AML-193 (cell line): ENCODE data around the gene BCAS3.
"Not testable (repeated sequence)": the region's sequence is repeated elsewhere in the genome, so short reads cannot be mapped to it uniquely, and the experiment has no call there.

Experiments
- DNase-seq, 2 experiments: peaks; one replicate each; lab custom pipeline; 2025; lab: John Stamatoyannopoulos, UW

BCAS3 gene

GRCh38 chr17:61340431-61341209 is 663.0 kb downstream of the BCAS3 start:
- no peak for DNase-seq

DNA sequence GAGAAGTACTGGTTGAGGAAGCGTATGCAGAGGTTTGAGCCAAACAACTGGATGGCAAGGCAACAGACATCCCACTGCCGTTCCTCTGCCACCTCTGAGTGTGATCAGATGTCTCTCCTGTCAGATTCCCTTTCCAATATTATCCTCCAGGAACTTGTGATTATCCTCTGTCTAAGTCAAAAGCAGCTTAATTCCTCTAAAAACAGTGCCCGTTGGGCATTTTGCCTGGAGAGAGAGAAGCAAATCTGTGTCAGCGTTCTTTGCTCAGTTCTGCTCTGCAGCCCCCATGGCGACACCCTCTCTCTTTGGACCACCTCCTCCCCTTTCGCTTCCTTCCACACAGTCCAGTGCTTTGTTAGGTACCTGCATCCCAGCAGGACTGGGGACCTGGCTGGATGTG is 665.9 kb downstream of the BCAS3 start:
- DNase-seq: no peak

- DNase-seq: no peak
Measured at GRCh38 chr17:61345061-61345460, 667.4 kb downstream of the BCAS3 start.

GRCh38 chr17:61345825-61346666 is 668.4 kb downstream of the BCAS3 start:
- DNase-seq: no peak

DNA sequence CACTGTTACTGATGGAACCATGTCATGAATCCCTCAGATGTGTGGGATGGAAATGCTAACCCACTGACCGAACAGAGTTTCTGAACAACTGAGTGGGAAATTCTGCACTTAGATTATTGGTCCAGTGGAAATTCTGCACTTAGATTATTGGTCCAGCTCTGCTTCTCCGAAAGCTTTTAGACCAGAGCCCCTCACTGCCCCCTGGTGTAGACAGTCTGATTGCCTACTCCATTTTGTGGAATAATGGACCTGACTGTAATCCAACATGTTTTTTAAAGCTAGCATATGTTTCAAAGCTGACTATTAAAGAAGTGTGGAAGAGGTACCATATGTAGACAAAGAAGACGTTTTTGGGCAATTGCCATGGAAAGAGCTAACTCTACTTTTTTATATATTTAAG is 671.7 kb downstream of the BCAS3 start:
- no peak for DNase-seq

- no peak for DNase-seq
Measured at GRCh38 chr17:61351745-61352407, 674.2 kb downstream of the BCAS3 start.

- DNase-seq: no peak
Measured at GRCh38 chr17:61352408-61352770, 674.7 kb downstream of the BCAS3 start.

DNA sequence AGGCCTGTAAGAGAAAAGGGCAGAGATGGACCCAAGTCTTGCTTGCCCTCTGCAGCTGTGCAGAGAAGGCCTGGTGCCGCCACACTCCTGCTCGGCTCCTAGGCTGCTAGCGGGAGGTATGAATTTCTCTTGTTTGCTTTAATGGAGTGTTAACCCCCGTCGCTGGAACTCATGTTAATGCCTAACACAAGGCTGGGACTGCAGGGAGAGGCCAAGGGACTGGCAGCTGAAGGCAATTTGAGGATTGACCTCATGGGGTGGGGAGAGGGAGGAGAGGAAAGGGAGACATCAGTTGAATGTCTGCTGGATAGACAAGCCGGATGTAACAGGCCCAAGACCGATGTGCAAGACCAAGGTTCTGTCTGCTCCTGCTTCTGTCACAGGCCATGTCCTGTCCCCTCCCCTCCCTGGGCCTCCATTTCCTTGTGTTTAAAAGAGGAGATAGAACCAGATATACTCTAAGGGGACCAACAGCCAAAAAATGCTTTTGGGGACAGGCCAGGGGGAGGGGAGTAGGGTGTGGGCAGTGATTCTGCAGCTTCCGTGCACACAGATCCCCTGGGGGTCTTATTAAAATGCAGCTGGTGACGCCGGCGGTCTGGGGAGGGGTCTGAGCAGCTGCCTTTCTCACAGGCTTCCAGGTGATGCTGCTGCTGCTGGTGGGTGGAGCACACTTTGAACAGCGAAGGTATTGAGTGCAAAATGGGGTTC is 675.3 kb downstream of the BCAS3 start:
- no peak for DNase-seq

GRCh38 chr17:61353615-61354014 is 676.0 kb downstream of the BCAS3 start:
- DNase-seq: no peak

DNA sequence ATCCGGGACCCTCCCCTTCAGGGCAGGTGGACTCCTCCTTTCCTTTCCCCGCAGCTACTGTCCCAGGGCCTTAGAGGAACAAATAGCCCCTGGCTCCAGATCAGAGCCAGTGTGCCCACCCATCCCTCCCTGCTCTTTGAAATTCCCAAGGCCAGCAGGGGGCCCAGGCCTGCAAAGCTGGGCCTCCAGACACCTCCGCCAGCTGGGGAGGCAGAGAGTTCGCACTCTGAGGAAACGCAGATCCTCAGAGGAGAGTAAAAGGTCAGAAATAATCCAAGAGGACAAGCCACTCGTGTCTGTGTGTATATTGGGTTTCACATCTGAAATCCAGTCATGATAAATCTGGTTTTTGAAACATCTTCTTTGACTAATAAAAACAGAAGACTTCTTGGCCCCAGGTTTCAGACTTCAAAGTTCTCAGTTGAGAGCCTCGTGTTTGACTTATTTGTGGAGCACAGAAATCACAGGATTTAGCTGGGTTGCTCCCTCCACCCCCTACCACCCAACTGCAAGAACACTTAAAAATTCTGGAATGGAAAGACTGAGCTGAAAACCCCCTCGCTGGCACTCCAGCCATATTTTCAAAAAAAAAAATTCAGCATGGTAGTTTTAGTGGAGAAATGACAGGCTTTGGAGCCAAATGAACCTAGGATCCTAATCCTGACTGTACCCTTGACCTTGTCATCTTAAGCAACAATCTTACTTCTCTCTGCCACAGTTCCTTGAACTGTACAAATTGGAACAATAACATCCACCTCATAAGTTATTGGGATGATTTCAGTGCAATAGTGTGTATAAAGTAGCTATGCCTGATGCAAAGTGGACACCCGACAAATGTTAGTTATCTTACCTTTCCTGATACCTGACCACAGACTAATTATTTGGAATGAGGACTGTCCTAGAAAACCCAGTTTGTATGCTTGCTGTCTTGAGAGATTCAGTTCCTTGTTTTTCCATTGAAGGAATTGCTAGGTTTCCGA is 677.5 kb downstream of the BCAS3 start:
- DNase-seq: no peak

- DNase-seq: not testable (repeated sequence)
Measured at GRCh38 chr17:61357061-61357460, 679.4 kb downstream of the BCAS3 start.

DNA sequence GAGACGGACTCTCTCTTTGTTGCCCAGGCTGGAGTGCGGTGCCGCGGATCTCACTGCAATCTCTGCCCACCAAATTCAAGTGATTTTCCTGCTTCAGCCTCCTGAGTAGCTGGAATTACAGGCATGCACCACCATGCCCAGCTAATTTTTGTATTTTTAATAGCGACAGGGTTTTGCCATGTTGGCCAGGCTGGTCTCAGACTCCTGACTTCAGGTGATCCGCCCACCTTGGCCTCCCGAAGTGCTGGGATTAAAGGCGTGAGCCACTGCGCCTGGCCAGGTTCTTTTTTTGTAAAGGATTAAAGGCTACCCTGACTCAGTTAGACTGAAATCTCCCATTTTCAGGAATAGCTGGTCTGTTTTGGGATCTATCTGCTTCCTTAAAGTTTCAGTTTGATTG is 681.9 kb downstream of the BCAS3 start:
- DNase-seq: not testable (repeated sequence)

GRCh38 chr17:61360318-61360943 is 682.8 kb downstream of the BCAS3 start:
- no peak for DNase-seq

GRCh38 chr17:61361084-61361483 is 683.4 kb downstream of the BCAS3 start:
- DNase-seq: no peak

GRCh38 chr17:61362396-61362795 is 684.7 kb downstream of the BCAS3 start:
- no peak for DNase-seq

DNA sequence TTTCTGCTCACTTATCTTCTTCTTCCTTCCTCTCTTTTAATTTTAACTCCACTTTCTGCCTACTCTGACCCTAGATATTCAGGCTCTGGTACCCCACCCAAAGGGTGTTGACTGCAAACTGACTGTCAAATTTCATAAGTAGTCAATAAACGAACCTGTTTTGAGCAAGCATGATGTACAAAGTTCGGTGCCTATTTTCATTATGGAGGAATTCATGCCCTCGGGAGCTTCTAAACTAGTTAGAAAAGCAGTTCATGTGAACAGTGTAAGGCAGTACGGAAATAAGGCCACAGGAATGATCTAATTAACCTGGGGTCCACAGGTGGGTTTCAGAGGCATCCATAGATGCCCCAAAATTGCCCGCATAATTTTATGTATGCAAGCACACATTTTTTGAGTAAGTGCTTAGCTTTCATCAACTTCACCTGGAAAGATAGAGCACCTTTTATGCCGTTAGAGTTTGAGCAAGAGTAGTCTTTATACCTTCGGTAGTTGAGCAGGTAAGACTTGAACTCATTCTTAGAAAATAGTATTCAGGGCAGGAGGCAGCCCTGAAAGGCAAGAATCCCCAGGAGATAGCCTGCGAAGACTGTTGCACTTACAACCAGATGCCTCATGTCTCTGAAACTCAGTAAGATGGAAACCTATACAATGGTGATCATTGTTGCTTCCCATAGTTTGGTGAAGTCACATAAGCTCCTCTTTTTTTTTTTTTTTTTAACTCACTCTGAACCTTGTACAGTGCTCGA is 685.4 kb downstream of the BCAS3 start:
- DNase-seq: no peak

- DNase-seq: no peak
Measured at GRCh38 chr17:61363601-61364462, 686.2 kb downstream of the BCAS3 start.

GRCh38 chr17:61364463-61364846 is 686.8 kb downstream of the BCAS3 start:
- DNase-seq: no peak
